ENCODE measurements around the gene FHIT.

Gene FHIT

GRCh38 chr3:60243456-60243855, 1007.8 kb downstream of the FHIT start:
- TF ChIP-seq FOXP2 (optimal IDR thresholded peaks at IDR 0.05; ENCODE audit: borderline replicate concordance, extremely low read depth, extremely low read length, insufficient read depth) (no peak), SIN3A (IDR thresholded peaks at IDR 0.05; ENCODE audit: borderline replicate concordance, insufficient read depth, low read length) (no peak), POLR2AphosphoS5 (IDR thresholded peaks at IDR 0.05; ENCODE audit: low read depth, low read length) (no peak), REST (IDR thresholded peaks at IDR 0.05; ENCODE audit: insufficient read depth in 1 of 2, low read depth in 2 of 2, low read length in 2 of 2) (no peak), TAF1 (IDR thresholded peaks at IDR 0.05; ENCODE audit: borderline replicate concordance, insufficient read depth, low read length) (no peak)

GRCh38 chr3:60240492-60240891, 1010.8 kb downstream of the FHIT start:
- TF ChIP-seq REST (IDR thresholded peaks at IDR 0.05; ENCODE audit: insufficient read depth in 1 of 2, low read depth in 2 of 2, low read length in 2 of 2): no peak
- no peak for TF ChIP-seq SIN3A (IDR thresholded peaks at IDR 0.05; ENCODE audit: borderline replicate concordance, insufficient read depth, low read length)
- no peak for TF ChIP-seq FOXP2 (optimal IDR thresholded peaks at IDR 0.05; ENCODE audit: borderline replicate concordance, extremely low read depth, extremely low read length, insufficient read depth)
- no peak for TF ChIP-seq TAF1 (IDR thresholded peaks at IDR 0.05; ENCODE audit: borderline replicate concordance, insufficient read depth, low read length)
- TF ChIP-seq POLR2AphosphoS5 (IDR thresholded peaks at IDR 0.05; ENCODE audit: low read depth, low read length): no peak

- no peak for TF ChIP-seq REST (IDR thresholded peaks at IDR 0.05; ENCODE audit: insufficient read depth in 1 of 2, low read depth in 2 of 2, low read length in 2 of 2)
- no peak for TF ChIP-seq TAF1 (IDR thresholded peaks at IDR 0.05; ENCODE audit: borderline replicate concordance, insufficient read depth, low read length)
- no peak for TF ChIP-seq POLR2AphosphoS5 (IDR thresholded peaks at IDR 0.05; ENCODE audit: low read depth, low read length)
- TF ChIP-seq SIN3A (IDR thresholded peaks at IDR 0.05; ENCODE audit: borderline replicate concordance, insufficient read depth, low read length): no peak
- no peak for TF ChIP-seq FOXP2 (optimal IDR thresholded peaks at IDR 0.05; ENCODE audit: borderline replicate concordance, extremely low read depth, extremely low read length, insufficient read depth)
These were observed 1012.7 kb downstream of the FHIT start for GRCh38 chr3:60238550-60238949.

- no peak for TF ChIP-seq SIN3A (IDR thresholded peaks at IDR 0.05; ENCODE audit: borderline replicate concordance, insufficient read depth, low read length)
- no peak for TF ChIP-seq REST (IDR thresholded peaks at IDR 0.05; ENCODE audit: insufficient read depth in 1 of 2, low read depth in 2 of 2, low read length in 2 of 2)
- no peak for TF ChIP-seq TAF1 (IDR thresholded peaks at IDR 0.05; ENCODE audit: borderline replicate concordance, insufficient read depth, low read length)
- no peak for TF ChIP-seq FOXP2 (optimal IDR thresholded peaks at IDR 0.05; ENCODE audit: borderline replicate concordance, extremely low read depth, extremely low read length, insufficient read depth)
- TF ChIP-seq POLR2AphosphoS5 (IDR thresholded peaks at IDR 0.05; ENCODE audit: low read depth, low read length): no peak
These were observed 1021.8 kb downstream of the FHIT start for GRCh38 chr3:60229502-60229901.

GRCh38 chr3:60228823-60229222, 1022.4 kb downstream of the FHIT start:
- TF ChIP-seq SIN3A (IDR thresholded peaks at IDR 0.05; ENCODE audit: borderline replicate concordance, insufficient read depth, low read length): no peak
- TF ChIP-seq POLR2AphosphoS5 (IDR thresholded peaks at IDR 0.05; ENCODE audit: low read depth, low read length): no peak
- TF ChIP-seq FOXP2 (optimal IDR thresholded peaks at IDR 0.05; ENCODE audit: borderline replicate concordance, extremely low read depth, extremely low read length, insufficient read depth): no peak
- TF ChIP-seq TAF1 (IDR thresholded peaks at IDR 0.05; ENCODE audit: borderline replicate concordance, insufficient read depth, low read length): no peak
